HG02759 (cell line): Measurements from ENCODE around the gene POU2F1.
"Not testable (repeated sequence)": the region's sequence is repeated elsewhere in the genome, so short reads cannot be mapped to it uniquely, and the experiment has no call there.

ENCODE experiments used
- ATAC-seq: cut with Tn5 transposase; IDR thresholded peaks from one replicate; pipeline ENCODE4 v1.9.1; 2021; ENCODE audit warnings: mild to moderate bottlenecking, moderate library complexity; ENCODE audit not compliant: unreplicated experiment

The POU2F1 gene

DNA sequence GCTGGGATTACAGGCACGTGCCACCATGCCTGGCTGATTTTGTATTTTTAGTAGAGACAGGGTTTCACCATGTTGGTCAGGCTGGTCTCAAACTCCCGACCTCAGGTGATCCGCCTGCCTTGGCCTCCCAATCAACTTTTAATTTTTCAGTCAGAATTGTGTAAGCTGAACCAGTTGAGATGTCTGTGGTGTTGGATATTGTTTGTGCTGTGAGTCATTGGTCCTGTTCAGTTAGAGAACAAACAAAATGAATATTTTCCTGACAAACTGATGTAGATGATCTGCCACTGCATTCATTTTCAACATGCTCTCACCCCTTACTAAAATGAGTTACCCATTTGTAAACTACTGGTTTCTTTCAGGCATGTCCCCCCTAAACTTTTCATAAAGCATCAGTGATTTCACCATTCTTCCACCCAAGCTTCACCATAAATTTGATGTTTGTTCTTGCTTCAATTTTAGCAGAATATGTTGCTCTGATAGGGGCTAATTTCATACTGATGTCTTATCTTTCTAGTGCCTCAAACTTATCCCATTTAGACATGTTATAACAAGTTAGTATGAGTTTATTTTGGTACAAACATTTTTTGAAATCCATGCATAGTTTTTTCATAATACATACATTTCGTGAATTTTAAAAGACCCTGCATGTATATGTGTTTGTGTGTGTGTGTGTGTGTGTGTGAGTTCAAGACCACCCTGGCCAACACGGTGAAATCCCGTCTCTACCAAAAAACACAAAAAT is 15.2 kb upstream of the POU2F1 start:
- ATAC-seq: not testable (repeated sequence)

DNA sequence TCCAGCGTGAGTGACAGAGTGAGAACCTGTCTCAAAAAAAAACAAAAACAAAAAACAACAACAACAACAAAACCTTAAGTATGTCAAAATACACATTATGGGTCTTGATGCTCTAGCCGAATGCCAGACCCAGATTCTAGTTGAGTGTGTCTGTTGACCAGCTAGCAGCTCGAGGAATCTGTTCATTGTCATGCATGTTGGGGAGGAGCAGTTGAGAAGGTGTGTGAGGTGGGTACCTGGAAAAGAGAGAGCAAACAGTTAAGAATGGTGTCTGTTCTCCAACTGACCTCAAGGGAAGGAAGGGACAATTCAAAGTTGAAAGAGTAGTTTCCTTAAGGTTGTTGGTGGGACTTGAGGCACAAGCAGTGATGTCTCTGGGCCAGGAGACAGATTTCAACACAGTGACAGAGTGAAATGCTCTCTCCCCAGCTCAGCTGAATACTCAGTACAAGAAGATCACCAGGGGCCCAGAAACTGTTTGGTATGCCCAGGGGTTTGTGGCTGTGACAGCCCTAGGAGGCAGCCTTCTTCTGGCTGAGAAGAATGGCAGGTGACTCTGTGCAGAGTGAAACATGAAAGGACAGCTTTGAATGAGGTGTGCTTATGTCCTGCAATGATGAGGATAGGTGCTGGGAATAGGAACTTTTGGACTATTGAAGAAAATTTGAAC is 14.4 kb upstream of the POU2F1 start:
- ATAC-seq: no peak

DNA sequence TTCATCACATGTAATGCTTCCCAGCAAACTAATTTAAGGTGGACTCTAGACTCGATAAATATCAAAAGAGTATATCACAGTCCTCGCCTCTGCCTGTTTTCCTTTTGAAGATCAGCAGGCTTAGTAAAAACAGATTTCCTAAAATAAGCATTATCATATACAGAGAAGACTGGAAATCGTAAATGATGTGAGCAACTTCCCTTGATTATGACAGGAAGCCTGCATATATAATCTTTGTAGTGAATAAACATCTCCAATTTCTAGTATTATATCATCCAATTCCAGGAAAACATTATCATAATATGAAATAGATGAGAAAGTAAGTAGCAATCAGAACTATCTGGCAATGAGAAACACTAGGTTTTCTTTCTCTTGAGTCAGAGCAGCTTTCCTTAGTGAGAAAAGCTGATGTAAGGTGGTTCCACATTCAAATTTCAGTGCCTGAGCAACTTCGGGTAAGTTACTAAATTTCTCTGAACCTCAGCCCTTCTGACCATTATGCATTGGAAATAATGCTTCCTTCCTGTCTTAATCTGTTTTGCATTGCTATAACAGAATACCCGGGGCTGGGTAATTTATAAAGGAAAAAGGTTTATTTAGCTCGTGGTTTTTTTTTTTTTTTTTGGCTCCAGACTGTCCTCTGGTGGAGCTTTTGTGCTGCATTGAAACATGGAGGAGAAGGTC is 12.6 kb upstream of the POU2F1 start:
- ATAC-seq: no peak

DNA sequence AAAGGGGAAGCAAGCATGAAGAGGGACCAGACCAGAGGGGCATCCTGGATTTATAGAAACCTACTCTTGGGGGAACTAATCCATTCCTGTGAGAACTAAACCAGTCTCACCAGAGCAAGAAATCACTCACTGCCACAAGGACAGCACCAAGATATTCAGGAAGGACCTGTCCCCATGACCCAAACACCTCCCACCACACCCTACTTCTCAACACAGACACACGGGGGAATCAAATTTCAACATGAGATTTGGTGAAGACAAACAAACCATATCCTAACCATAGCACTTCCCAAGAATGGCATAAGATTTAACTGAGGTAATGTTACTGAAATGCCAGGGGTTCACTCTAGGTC is 12.1 kb upstream of the POU2F1 start:
- no peak for ATAC-seq

DNA sequence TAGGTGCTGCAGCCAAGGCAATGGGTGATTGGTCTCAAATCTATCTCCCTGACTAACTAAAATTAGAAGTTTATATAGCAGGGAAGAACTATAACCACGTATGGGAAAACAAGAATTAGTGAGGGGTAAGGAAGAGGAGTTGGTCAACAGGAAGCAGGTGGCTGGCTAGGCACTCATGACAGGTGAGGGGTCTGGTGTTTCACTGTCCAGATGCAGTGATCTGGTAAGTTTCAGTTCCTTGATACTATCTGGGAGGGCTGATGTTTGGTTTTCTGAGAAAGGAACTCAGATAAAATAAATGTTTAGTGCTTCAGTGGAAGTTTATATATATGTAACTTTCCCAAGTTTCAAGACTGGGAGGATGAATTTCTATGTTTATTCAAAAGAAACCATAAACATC is 11.6 kb upstream of the POU2F1 start:
- ATAC-seq: no peak

DNA sequence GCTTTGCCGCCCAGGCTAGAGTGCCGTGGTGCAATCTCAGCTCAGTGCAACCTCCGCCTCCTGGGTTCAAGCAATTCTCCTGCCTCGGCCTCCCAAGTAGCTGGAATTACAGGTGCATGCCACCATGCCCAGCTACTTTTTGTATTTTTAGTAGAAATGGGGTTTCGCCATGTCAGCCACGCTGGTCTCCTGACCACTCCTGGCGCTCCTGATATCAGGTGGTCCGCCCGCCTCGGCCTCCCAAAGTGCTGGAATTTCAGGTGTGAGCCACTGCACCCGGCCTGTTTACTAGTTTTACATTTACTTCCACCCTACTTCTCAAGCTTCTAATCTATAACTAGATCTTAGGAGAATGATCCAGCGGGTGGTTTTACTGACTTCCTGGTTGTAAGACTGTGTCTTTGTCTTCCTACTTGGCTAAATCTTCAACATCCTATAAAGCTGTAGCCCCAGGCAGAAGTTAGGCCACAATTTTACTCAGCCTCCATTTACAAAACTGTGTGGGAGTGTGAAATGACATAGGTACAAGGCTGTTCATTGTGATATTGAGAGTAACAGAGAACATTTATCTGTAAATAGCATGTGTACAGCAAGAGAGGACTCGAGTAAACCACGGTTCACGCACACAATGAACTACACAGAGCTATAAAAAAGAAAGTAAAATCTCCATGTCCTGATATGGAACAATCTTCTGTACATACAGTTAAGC is 9.6 kb upstream of the POU2F1 start:
- no peak for ATAC-seq

DNA sequence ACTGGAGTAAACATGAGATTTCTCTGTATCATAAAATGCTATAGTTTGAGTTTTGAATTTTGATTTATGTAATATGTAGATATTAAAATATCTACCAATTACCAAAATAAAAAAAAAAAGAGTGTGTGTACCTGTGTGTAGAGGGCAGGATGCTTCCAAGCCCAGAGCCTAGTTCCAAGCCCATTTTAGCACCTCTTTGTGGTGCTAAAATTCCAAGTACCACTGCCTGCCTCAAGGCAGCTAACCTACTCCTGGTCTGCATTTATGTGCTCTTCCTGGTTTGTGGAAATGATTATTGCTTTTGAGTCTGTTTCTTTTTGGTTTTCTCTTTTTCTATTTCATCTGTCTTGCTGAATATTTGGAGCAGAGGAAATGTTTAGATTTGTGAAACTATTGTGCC is 8.7 kb upstream of the POU2F1 start:
- ATAC-seq: no peak

DNA sequence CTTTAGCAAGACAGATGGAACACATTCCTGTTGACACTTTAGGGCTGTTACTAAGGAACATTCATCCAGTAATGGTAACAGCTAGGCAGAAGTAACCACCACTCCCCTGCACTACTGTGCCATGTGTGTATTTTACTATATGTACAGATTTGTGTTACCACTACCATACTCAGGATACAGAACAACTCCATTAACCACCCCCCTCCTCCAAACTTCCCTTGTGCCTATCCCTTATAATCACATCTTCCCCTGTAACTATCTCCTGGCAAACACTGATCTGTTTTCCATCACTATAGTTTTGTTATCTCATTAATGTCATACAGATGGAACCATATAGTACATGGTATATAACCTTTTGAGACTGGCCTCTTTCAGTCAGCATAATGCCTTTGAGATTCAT is 3.9 kb upstream of the POU2F1 start:
- ATAC-seq: no peak

DNA sequence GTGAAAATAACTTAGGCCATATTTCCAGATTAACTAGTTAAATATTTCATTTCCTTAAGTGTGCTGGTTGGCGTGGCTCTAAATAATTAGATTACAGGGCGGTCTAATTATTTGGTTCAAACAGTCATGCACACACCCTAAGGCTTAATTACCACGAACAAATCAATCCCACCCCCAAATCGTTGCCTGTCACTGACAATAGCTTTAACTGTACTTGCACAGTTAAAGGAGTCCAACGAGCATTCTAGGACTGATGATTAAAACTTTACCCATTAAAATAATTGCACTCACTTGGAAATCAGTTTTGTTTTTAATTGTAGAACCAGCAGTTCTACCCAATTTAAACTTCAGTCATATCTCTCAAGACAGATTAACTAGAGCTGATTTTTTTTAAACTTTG is 1.5 kb upstream of the POU2F1 start:
- ATAC-seq: no peak

DNA sequence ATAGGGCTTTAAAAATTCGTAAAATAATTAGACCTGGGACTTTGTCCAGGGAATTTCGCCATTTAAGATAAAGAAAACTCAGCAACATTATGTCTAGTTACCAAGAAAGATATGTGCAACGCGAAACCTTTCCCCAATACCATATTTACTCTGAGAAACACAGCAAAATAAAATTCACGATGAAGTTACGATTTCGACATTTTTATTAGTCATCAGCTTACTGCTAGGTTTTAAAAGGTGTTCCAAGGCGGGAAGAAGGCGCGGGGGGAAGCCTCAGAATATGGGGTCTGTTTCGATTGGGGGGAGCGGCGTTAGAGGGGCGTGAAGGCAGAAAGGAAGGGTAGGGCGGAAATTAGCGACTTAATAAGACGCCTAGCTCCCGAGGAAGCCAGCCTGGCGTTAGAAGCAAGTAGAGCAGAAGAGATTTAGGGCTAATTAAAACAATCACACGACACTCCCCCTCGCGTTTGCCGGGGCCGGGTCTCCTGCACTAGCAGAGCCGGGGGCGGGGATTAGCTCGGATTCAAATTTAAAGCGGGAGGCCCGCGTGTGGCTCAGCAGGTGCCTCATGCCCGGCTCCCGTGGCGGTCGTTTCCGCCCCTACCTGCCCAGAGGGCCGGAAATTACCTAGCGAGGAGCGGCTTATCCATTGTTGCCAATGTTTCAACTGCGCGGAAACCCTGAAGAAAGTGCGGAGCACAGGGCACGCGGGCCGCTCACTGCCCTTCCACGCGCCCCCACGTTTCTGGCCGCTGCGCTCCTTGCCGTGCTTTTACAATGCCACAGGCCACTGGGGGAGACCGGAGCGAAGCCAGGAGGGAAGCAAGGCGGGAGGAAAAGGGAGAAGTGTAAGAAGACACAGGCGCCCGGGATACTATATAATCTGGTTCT is 795 bp upstream of the POU2F1 start:
- ATAC-seq: peak; percentile 41

DNA sequence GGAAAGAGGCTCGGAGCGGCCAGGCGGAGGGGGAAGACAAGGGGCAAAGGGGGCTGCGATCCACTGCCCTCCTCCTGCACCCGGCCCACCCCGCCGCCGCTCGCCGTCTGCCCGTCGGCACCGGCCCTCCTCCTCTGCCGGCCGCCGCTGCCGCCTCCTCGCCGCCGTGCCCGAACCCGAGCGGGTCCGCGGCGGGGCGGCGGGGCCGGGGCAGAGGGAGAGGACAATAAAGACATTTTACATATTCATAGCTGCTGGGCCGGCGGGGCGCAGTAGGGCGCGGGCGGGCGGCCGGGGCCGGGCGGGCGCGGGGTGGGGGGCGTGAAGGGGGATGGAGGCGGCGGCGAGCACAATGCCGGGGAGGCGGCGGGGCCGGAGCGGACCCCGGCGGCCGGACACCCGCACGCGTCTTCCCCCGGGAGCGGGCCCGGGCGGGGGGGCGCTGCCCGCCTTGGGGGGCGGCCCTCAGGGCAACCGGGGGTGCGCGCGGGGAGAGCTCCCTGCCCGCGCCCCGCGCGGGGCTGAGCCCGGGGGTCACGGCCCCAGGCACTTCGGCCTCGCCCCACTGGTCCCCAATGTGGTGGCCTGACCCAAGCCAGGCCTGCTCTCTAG is 546 bp downstream of the POU2F1 start:
- peak; percentile 14 for ATAC-seq

DNA sequence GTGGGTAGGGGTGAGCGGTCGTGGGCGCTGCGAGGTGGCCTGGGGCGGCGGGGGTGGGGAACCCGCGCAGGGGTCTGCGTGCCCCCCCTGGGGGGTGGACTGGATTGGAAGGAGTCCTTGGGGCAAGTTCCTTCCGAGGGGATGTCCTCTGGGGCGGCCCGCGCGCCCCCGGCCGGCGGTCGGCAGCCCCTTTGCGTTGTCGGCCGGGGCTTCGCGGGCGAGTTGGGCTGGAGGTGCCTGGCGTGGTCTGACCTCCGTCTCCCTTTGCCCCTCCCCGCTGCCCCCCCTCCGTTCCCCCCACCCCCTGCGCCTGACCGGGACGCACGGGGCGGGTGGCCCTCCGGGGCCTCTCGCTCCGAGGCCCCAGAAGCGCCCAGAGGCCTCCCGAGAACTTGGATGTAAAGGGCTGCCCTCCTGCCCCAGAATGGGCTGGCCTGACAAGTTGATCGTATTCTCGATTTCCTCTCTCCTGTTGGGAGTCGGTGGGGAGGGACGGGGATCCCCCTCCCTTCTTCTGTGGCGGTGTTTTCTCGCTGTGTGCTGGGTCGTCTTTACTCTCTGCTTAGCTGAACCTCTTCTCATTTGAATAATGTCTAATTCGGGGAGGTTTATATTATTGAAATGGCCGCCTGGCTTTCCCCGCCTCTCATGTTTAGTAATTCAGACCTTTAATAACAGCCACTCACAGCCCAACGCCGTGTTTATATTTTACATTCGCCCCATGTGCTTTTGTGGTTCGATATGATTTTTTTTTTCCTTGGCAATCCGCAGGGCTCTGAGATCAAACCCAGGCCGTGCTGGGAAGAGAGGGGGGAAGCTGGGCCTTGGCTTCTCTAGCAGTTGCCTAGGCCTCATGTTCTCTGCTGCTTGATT is 1.3 kb downstream of the POU2F1 start:
- peak; percentile 52 for ATAC-seq

DNA sequence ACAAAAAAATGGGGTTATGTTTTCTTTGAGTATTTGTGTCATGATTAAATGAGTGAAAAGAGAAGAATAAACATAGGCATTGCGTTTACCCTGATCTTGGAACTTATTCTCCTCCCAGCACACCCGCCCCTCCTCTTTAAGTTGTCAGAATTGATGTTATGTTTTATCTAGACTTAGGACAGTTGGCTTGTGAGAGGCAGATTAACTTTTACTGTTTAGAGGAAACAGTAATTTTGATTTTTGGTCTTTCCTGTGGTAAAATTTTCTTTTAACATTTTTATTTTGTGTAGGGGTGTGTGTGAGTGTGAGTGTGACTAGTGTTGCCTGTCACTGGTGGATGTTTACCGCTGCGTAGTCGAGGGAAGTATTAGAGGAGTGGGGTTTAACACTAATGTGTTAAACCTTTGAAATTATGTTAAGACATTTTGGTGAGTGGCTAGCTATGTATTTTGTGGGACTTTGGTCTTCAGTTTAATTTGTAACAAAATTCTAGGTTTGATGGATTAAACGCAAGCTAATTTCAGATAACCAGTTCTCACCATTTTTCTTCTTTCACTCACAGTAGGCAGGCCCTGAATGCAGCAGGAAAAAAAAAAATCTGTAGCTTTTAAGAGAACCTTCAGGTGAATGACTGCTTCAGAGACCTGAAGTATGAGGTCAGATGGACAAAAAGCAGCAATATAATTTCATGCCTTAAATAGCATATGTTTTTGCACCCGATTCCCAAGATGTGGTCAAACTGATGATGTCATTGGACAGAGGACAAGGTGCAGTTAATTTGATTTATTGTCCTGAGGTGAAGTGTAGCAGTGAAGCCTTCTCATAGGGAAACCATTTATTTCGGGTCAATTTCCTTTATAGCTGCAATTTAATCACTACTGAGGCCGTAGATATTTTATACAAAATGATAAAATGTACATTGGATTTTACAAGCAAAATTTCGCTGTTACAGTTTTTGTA is 2.7 kb downstream of the POU2F1 start:
- ATAC-seq: no peak

DNA sequence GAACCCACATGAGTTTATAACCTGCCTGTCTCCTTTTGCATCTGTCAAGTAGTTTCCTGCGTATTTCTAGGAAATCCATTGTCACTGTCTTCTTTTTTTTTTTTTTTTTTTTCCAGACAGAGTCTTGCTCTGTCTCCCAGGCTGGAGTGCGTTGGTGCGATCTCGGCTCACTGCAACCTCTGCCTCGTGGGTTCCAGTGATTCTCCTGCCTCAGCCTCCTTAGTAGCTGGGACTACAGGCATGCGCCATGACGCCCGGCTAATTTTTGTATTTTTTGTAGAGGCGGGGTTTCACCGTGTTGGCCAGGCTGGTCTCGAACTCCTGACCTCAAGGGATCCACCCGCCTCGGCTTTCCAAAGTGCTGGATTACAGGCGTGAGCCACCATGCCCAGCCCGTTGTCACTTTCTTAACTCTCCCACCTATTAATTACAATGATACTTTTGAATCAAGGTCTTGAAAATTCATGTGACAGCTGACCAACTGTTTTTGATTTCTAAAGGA is 4.1 kb downstream of the POU2F1 start:
- ATAC-seq: not testable (repeated sequence)

DNA sequence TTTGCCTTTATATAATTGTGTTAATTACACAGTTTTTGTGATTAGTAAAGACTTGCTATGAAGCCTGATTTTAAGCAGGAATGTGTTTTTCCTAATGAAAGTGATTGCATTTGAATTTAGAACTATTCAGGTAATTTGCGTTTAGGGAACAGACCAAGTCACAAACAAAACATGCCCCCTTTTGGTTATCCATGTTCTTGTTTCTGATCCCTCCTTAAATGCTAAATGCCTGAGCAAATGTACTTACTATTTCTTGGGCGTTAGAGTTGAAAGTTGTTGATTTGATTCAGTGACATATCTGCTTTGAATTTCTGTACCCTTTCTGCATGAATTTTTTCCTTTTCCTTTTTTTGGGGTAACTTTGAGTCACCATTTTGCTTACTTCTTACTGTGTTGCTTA is 5.2 kb downstream of the POU2F1 start:
- no peak for ATAC-seq

DNA sequence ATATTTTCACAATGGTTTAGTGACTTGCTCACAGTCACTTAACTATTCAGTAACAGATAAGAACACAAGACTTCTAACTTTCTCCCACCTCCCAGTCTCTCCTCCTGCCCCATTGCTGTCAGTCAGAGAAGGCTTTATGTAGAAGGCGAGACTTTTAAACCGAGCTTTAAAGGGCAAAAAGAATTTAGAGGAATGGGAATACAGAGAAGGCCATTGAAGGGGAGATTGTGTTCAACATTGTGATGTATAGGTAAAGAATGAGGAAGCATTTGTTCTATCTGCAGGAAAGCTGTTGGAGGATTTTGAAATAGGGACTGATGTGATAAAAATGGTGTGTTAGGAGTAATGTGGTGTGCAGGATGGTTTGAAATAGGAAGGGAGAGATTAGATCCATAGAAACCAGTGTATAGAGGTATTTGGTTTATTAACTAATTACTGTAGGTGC is 7.3 kb downstream of the POU2F1 start:
- ATAC-seq: no peak

DNA sequence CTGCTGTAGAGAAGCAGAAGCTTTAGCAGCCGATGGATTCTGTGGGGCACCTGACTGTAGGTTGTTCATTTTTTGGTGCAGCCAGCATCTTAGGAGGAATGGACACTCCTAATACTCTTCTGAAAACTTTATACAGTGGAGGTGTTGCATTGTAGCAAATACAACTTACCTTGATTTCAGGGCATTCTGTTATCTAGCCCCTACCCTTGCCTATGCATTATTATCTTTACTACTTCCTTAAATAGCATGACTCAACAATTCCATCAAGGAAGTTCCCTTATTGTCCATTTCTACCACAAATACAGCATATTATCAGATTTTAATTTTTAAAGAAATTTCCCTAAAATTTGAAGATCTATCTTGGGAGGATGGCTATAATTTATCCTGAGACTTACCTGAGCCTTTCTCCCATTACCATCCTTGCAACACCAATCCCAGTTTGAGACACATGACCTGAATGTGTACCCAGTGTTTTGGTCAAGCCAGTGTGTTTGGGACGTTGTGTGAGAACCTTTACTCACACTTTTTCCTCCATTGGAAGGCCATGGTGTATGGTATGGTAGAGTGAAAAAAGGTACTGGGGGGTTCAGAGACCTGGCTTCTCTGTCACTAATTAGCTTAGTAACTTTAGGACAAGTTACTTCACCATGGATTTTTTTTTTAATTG is 9.2 kb downstream of the POU2F1 start:
- no peak for ATAC-seq
